HepG2 (cell line): ENCODE measurements around the gene SDC1. TPM values are rescaled to one million over a fixed set of nuclear protein-coding genes. Genes with fewer than 3 reads are reported as not detected.

ENCODE experiments used
- GABPB1 ChIP-seq: IDR thresholded peaks from 2 replicates; pipeline ENCODE4 v1.6.1; 2016; ENCODE audit warnings: mild to moderate bottlenecking, missing genetic modification reagents, moderate library complexity, missing compliant biosample characterization
- GLMP ChIP-seq: sonication (generic); formaldehyde crosslinking; IDR thresholded peaks from 2 replicates; pipeline ENCODE4 v1.9.0; 2021; ENCODE audit warnings: missing genetic modification reagents, mild to moderate bottlenecking, borderline replicate concordance
- ISX ChIP-seq: sonication (generic); formaldehyde crosslinking; conservative IDR thresholded peaks from 2 replicates; pipeline ENCODE4 v1.5.0; 2020; ENCODE audit warnings: missing genetic modification reagents
- MXD4 ChIP-seq: IDR thresholded peaks from 2 replicates; pipeline ENCODE4 v1.6.1; 2016; ENCODE audit warnings: mild to moderate bottlenecking, missing biosample characterization, missing genetic modification reagents
- NFATC3 ChIP-seq: sonication (generic); formaldehyde crosslinking; IDR thresholded peaks from 2 replicates; pipeline ENCODE4 v1.5.1; 2020; ENCODE audit warnings: mild to moderate bottlenecking, missing genetic modification reagents
- PRMT3 ChIP-seq: sonication (generic); formaldehyde crosslinking; IDR thresholded peaks from 2 replicates; pipeline ENCODE4 v1.8.1; 2022; ENCODE audit warnings: low read depth, mild to moderate bottlenecking, moderate library complexity, missing genetic modification reagents, borderline replicate concordance
- REPIN1 ChIP-seq: sonication (generic); formaldehyde crosslinking; IDR thresholded peaks from 2 replicates; pipeline ENCODE4 v1.8.0; 2022; ENCODE audit warnings: missing genetic modification reagents, low read depth, mild to moderate bottlenecking, borderline replicate concordance
- SP1 ChIP-seq, 2 experiments: fragments of 450-650 bp in 1 of 2; sonication (generic) in 1 of 2; formaldehyde crosslinking in 1 of 2; IDR thresholded peaks; 2 replicates each; pipeline versions ENCODE4 v1.4.0 to v1.6.1; 2016 to 2020; ENCODE audit warnings: missing genetic modification reagents in 1 of 2
- SP5 ChIP-seq: IDR thresholded peaks from 2 replicates; pipeline ENCODE4 v1.6.1; 2016; ENCODE audit warnings: low read depth, borderline replicate concordance
- ZBTB38 ChIP-seq: sonication (generic); formaldehyde crosslinking; IDR thresholded peaks from 2 replicates; pipeline ENCODE4 v1.5.1; 2020; ENCODE audit warnings: mild to moderate bottlenecking, missing genetic modification reagents
- ZFP1 ChIP-seq: IDR thresholded peaks from 2 replicates; pipeline ENCODE4 v1.6.1; 2016
- ZFP82 ChIP-seq: sonication (generic); formaldehyde crosslinking; IDR thresholded peaks from 2 replicates; pipeline ENCODE4 v1.5.1; 2020; ENCODE audit warnings: mild to moderate bottlenecking, missing genetic modification reagents, borderline replicate concordance
- ZNF180 ChIP-seq: sonication (generic); formaldehyde crosslinking; IDR thresholded peaks from 2 replicates; pipeline ENCODE4 v1.4.0; 2020; ENCODE audit warnings: low read depth, missing genetic modification reagents, borderline replicate concordance
- ZNF607 ChIP-seq: sonication (generic); formaldehyde crosslinking; IDR thresholded peaks from 2 replicates; pipeline ENCODE4 v1.5.1; 2020; ENCODE audit warnings: missing genetic modification reagents, mild to moderate bottlenecking, borderline replicate concordance
- ZNF7 ChIP-seq: IDR thresholded peaks from 2 replicates; pipeline ENCODE4 v1.6.1; 2016; ENCODE audit warnings: missing biosample characterization, missing genetic modification reagents
- ZNF850 ChIP-seq: sonication (generic); formaldehyde crosslinking; conservative IDR thresholded peaks from 2 replicates; pipeline ENCODE4 v1.9.0; 2021; ENCODE audit warnings: mild to moderate bottlenecking, missing genetic modification reagents
- polyA plus RNA-seq, 8 experiments: library from polyadenylated mRNA; depleted of rRNA in 3 of 8; stranded (reverse) in 7 of 8; unstranded in 1 of 8; fragments of >200 nt; fragmentation: Illumina TruSeq in 4 of 8; extraction: Trizol in 4 of 8; gene quantifications; 2 replicates each; pipeline versions ENCODE4 v1.2.1 to v1.2.3, GENCODE V29; 2011 to 2016; ENCODE audit warnings: low read depth in 4 of 8, missing spikeins in 1 of 8, mixed read lengths in 1 of 8; ENCODE audit not compliant: insufficient read depth in 1 of 8
- total RNA-seq, 5 experiments: library from RNA; depleted of rRNA; stranded (reverse); fragments of >200 nt; fragmentation: Illumina TruSeq; extraction: Trizol; gene quantifications; 2 replicates each; pipeline ENCODE4 v1.2.3, GENCODE V29; 2016; ENCODE audit warnings: low read depth in 1 of 5
- TF ChIP-seq, protein P1 (sequence below): sonication (generic); formaldehyde crosslinking; IDR thresholded peaks from 2 replicates; pipeline ENCODE4 v1.9.0; 2022; ENCODE audit warnings: missing genetic modification reagents, mild to moderate bottlenecking, borderline replicate concordance
- TF ChIP-seq, protein P2 (sequence below): IDR thresholded peaks from 2 replicates; pipeline ENCODE4 v1.6.1; 2016; ENCODE audit warnings: low read depth, borderline replicate concordance
- TF ChIP-seq, protein P3 (sequence below): IDR thresholded peaks from 2 replicates; pipeline ENCODE4 v1.6.1; 2016; ENCODE audit warnings: missing compliant biosample characterization, missing genetic modification reagents, borderline replicate concordance

The SDC1 gene
- total and polyA plus RNA-seq, 2 of the 13 experiments (the other 11 are each of a cell fraction or from before 2014, with no cell fraction given): 108 to 119 TPM

GRCh38 chr2:20215183-20216040 lies 9.5 kb downstream of the SDC1 start (continued):
- TF ChIP-seq, protein P1, sequence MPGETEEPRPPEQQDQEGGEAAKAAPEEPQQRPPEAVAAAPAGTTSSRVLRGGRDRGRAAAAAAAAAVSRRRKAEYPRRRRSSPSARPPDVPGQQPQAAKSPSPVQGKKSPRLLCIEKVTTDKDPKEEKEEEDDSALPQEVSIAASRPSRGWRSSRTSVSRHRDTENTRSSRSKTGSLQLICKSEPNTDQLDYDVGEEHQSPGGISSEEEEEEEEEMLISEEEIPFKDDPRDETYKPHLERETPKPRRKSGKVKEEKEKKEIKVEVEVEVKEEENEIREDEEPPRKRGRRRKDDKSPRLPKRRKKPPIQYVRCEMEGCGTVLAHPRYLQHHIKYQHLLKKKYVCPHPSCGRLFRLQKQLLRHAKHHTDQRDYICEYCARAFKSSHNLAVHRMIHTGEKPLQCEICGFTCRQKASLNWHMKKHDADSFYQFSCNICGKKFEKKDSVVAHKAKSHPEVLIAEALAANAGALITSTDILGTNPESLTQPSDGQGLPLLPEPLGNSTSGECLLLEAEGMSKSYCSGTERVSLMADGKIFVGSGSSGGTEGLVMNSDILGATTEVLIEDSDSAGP (CRISPR knock-in tag): peak; percentile 92
- TF ChIP-seq ZFP82 (CRISPR knock-in tag) (no peak; the same call in 1 of the 2 replicates), ZFP1 (0 out of 2 replicates have a peak, but pooled peaks have one; percentile 27), GABPB1 (CRISPR knock-in tag) (peak; percentile 57), PRMT3 (CRISPR knock-in tag) (no peak), NFATC3 (CRISPR knock-in tag) (0 out of 2 replicates have a peak, but pooled peaks have one; percentile 23), ZNF607 (CRISPR knock-in tag) (no peak), ZNF7 (CRISPR knock-in tag) (no peak), ZBTB38 (peak; percentile 94), ZNF180 (no peak), GLMP (CRISPR knock-in tag) (no peak), MXD4 (CRISPR knock-in tag) (peak; percentile 81), REPIN1 (CRISPR knock-in tag) (peak; percentile 97), ZNF850 (CRISPR knock-in tag) (no peak), ISX (no peak), SP5 (CRISPR knock-in tag) (peak; percentile 66; the same call in 1 of the 2 replicates), SP1 (IDR thresholded peaks at IDR 0.05) (no peak), SP1 (CRISPR knock-in tag; IDR thresholded peaks at IDR 0.05) (no peak)
- TF ChIP-seq, protein P2, sequence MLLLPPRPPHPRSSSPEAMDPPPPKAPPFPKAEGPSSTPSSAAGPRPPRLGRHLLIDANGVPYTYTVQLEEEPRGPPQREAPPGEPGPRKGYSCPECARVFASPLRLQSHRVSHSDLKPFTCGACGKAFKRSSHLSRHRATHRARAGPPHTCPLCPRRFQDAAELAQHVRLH (CRISPR knock-in tag): peak; percentile 73; the same call in 1 of the 2 replicates
- TF ChIP-seq, protein P3, sequence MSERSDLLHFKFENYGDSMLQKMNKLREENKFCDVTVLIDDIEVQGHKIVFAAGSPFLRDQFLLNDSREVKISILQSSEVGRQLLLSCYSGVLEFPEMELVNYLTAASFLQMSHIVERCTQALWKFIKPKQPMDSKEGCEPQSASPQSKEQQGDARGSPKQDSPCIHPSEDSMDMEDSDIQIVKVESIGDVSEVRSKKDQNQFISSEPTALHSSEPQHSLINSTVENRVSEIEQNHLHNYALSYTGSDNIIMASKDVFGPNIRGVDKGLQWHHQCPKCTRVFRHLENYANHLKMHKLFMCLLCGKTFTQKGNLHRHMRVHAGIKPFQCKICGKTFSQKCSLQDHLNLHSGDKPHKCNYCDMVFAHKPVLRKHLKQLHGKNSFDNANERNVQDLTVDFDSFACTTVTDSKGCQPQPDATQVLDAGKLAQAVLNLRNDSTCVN (CRISPR knock-in tag): peak; percentile 67; the same call in 1 of the 2 replicates
